ENCODE data around the gene LRRC74A. TPM values are rescaled to one million over a fixed set of nuclear protein-coding genes. Genes with fewer than 3 reads are reported as not detected.

Gene LRRC74A
- total and polyA plus RNA-seq, 5 donors, result 1.1 TPM; not detected in 4

DNA sequence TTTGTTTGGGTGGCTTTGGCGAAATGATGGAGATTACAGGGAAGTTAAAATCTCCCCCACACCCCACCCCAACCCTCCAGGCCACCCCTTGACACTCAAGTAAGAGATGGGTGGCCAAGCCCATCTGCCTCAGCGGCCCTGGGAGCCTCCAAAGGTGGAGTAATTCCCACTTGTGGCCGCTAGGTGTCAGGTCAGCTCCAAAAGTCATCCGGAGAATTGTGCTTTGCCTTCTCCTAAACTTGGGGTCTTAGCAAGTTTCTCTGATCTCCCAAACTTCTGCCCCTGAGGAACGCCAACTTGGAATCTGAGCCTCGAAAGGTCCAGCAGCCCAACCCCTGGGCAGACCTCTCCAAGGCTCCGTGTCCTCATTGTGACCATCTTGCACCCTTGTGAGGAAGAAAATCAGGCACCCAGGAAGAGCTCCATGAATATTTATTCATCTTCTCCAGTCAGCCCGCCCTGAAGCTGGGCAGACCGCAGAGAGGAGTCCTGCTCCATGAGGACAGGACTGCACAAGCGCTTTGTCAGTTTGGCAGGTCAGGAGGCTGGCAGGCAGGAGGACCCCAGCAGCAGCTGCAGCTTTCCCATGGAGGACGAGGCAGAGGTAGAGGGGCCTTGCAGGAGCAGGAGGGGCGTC, 46.7 kb downstream of the LRRC74A start:
- no peak overlapping the region for H3K4me3 ChIP-seq (ENCODE audit: low read length)
- DNase-seq (peak; percentile 36 to 80 (median 78)), ATAC-seq (peak in 1 of 2 donors; percentile 50)
- 29% methylated on average over 12 of the region's 12 CpGs for WGBS
- intact Hi-C loops (cut with DNase I), result loop anchor here in 3 of 4 donors (5.0 to 10.0 kb wide), 3 partner anchors 434 to 444 kb away; no protein-coding TSS in a partner anchor
- H3K27me3 ChIP-seq (ENCODE audit: control insufficient read depth, insufficient read depth), result no peaks in the 10 kb centered on the region
- H3K9me3 ChIP-seq (ENCODE audit: control insufficient read depth, low read length), result no peaks in the 10 kb centered on the region
- no peak overlapping the region for H3K27ac ChIP-seq (ENCODE audit: low read length)
- H3K4me1 ChIP-seq (ENCODE audit: control insufficient read depth, insufficient read depth, low read length), result peaks cover under 1% of the 10 kb centered on the region

DNA sequence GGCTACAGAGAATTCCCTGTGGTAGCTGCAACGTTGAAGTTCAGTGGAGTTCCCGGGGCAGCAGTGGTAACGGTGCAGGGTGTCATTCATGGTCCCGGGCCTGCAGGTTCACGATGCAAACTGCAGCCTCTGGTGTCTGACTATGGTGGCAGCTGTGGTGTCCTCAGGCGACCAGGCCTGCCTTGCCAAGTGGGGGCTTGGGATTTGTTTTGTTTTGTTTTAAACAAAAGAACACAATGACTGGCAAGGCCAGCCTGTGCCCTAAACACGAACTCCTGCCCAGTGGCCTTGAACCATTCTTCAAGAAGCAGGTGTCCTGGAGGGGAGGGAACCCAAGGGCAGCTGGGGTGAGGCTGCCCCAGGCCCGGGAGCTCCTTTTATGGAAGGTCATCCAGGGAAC, 48.5 kb downstream of the LRRC74A start:
- ATAC-seq (no peak), DNase-seq (no peak)
- H3K27ac ChIP-seq (ENCODE audit: low read length), result no peak overlapping the region
- H3K27me3 ChIP-seq (ENCODE audit: control insufficient read depth, insufficient read depth), result no peaks in the 10 kb centered on the region
- intact Hi-C loops (cut with DNase I), result loop anchor here (5.0 to 10.0 kb wide), 5 partner anchors 193 to 443 kb away; no protein-coding TSS in a partner anchor
- no peaks in the 10 kb centered on the region for H3K9me3 ChIP-seq (ENCODE audit: control insufficient read depth, low read length)
- 84% methylated on average over 8 of the region's 8 CpGs for WGBS
- no peaks in the 10 kb centered on the region for H3K4me1 ChIP-seq (ENCODE audit: control insufficient read depth, insufficient read depth, low read length)
- no peak overlapping the region for H3K4me3 ChIP-seq (ENCODE audit: low read length)

- ATAC-seq, result peak; percentile 83 to 85
- peak; percentile 39 to 77 (median 70) for DNase-seq
- Histone ChIP-seq H3K27ac (ENCODE audit: low read length) (no peak overlapping the region), H3K4me3 (ENCODE audit: low read length) (no peak overlapping the region), H3K9me3 (ENCODE audit: control insufficient read depth, low read length) (no peaks in the 10 kb centered on the region), H3K4me1 (ENCODE audit: control insufficient read depth, insufficient read depth, low read length) (no peaks in the 10 kb centered on the region), H3K27me3 (ENCODE audit: control insufficient read depth, insufficient read depth) (no peaks in the 10 kb centered on the region)
- 55% methylated on average over 3 of the region's 3 CpGs for WGBS
- intact Hi-C loops (cut with DNase I), result loop anchor here (1.0 to 10.0 kb wide), 5 partner anchors 191 to 439 kb away; no protein-coding TSS in a partner anchor
These were observed 49.9 kb downstream of the LRRC74A start for GRCh38 chr14:76876076-76876475.

DNA sequence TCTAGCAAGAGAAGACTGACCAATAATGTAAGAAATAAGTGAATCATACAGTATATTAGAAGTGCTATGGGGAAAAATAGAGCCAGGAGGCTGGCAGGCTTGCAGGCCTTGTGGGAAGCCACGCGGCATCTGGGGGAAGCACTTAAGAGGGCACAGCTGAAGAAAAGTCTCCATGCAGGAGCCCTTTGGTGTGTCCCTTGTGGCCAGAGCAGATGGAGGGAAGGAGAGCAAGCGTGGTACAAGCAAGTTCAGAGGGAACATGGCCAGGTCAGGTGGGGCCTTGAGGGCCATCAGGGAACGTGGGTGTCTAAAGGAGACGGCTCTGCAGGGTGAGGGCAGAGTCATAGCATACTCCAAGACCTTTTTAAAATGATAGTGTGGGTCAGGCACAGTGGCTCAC, 51.7 kb downstream of the LRRC74A start:
- Histone ChIP-seq H3K4me3 (ENCODE audit: low read length) (no peak overlapping the region), H3K9me3 (ENCODE audit: control insufficient read depth, low read length) (no peaks in the 10 kb centered on the region), H3K4me1 (ENCODE audit: control insufficient read depth, insufficient read depth, low read length) (no peaks in the 10 kb centered on the region), H3K27ac (ENCODE audit: low read length) (no peak overlapping the region), H3K27me3 (ENCODE audit: control insufficient read depth, insufficient read depth) (no peaks in the 10 kb centered on the region)
- whole genome bisulfite sequencing, result 87% methylated on average over 5 of the region's 5 CpGs
- ATAC-seq, result no peak
- no peak for DNase-seq
- intact Hi-C loops (cut with DNase I), result loop anchor here in 3 of 4 donors (2.0 to 10.0 kb wide), 4 partner anchors 189 to 437 kb away; no protein-coding TSS in a partner anchor

- Histone ChIP-seq H3K9me3 (ENCODE audit: control insufficient read depth, low read length) (no peaks in the 10 kb centered on the region), H3K4me1 (ENCODE audit: control insufficient read depth, insufficient read depth, low read length) (no peaks in the 10 kb centered on the region), H3K27ac (ENCODE audit: low read length) (no peak overlapping the region), H3K4me3 (ENCODE audit: low read length) (no peak overlapping the region), H3K27me3 (ENCODE audit: control insufficient read depth, insufficient read depth) (no peaks in the 10 kb centered on the region)
- ATAC-seq, result no peak
- whole genome bisulfite sequencing, result 84% methylated on average over 4 of the region's 4 CpGs
- DNase-seq, result no peak
- intact Hi-C loops (cut with DNase I), result no loop called here
These were observed 54.2 kb downstream of the LRRC74A start for GRCh38 chr14:76880449-76880848.

DNA sequence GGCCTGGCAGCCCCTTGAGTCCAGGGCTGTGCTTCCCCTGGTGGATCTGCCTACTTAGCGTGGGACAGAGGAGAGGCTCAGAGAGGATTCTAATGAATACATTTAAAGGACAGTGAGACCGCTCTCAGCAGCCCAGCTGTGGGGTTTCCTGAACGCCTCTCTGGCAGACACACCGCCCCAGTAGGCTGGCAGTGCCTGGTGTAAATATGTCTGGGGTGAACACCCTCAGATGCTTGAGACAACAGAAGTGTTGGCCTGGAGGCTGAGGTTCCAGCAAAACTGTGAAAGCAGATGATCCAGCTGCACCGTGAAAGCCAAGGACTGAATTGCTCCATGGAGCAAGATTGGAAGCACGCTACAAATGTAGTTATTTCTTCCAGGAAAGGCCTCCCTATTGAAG, 55.1 kb downstream of the LRRC74A start:
- ATAC-seq, result no peak
- WGBS, result 82% methylated on average over 6 of the region's 6 CpGs
- Histone ChIP-seq H3K27ac (ENCODE audit: low read length) (no peak overlapping the region), H3K9me3 (ENCODE audit: control insufficient read depth, low read length) (no peaks in the 10 kb centered on the region), H3K4me1 (ENCODE audit: control insufficient read depth, insufficient read depth, low read length) (no peaks in the 10 kb centered on the region), H3K4me3 (ENCODE audit: low read length) (no peak overlapping the region), H3K27me3 (ENCODE audit: control insufficient read depth, insufficient read depth) (no peaks in the 10 kb centered on the region)
- intact Hi-C loops (cut with DNase I), result no loop called here
- no peak for DNase-seq

- ATAC-seq (peak in 1 of 2 donors; percentile 20), DNase-seq (peak; percentile 53 to 82 (median 78))
- no peak overlapping the region for H3K27ac ChIP-seq (ENCODE audit: low read length)
- no peaks in the 10 kb centered on the region for H3K9me3 ChIP-seq (ENCODE audit: control insufficient read depth, low read length)
- no peaks in the 10 kb centered on the region for H3K4me1 ChIP-seq (ENCODE audit: control insufficient read depth, insufficient read depth, low read length)
- H3K4me3 ChIP-seq (ENCODE audit: low read length), result no peak overlapping the region
- 69% methylated on average over 5 of the region's 5 CpGs for WGBS
- intact Hi-C loops (cut with DNase I), result no loop called here
- no peaks in the 10 kb centered on the region for H3K27me3 ChIP-seq (ENCODE audit: control insufficient read depth, insufficient read depth)
These were observed 56.4 kb downstream of the LRRC74A start for GRCh38 chr14:76882651-76883050.

GRCh38 chr14:76883447-76883846, 57.2 kb downstream of the LRRC74A start:
- no peaks in the 10 kb centered on the region for H3K27me3 ChIP-seq (ENCODE audit: control insufficient read depth, insufficient read depth)
- ATAC-seq, result no peak
- DNase-seq, result no peak
- H3K27ac ChIP-seq (ENCODE audit: low read length), result no peak overlapping the region
- H3K9me3 ChIP-seq (ENCODE audit: control insufficient read depth, low read length), result no peaks in the 10 kb centered on the region
- H3K4me1 ChIP-seq (ENCODE audit: control insufficient read depth, insufficient read depth, low read length), result no peaks in the 10 kb centered on the region
- H3K4me3 ChIP-seq (ENCODE audit: low read length), result no peak overlapping the region
- intact Hi-C loops (cut with DNase I), result no loop called here
- 76% methylated on average over 6 of the region's 6 CpGs for WGBS

DNA sequence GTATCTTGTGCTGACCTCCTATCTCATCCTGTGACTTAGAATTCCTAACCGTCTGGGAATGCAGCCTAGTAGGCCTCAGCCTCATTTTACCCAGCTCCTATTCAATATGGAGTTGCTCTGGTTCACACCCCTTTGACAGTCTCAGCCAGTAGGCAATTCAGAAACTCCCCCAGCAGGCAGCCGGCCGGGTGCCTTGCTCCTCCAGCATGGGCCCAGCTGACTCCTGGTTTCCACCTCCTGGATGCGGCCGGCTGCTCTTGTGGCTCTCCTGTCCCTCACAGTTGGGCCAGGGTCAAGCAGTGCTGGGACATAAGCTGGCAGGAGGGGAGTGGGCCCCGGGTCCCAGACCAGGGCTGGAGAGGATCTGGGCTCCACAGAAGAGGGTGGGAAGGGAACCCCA, 58.2 kb downstream of the LRRC74A start:
- intact Hi-C loops (cut with DNase I), result no loop called here
- Histone ChIP-seq H3K4me1 (ENCODE audit: control insufficient read depth, insufficient read depth, low read length) (no peaks in the 10 kb centered on the region), H3K27ac (ENCODE audit: low read length) (peak overlapping the region; percentile 26), H3K4me3 (ENCODE audit: low read length) (no peak overlapping the region), H3K9me3 (ENCODE audit: control insufficient read depth, low read length) (no peaks in the 10 kb centered on the region), H3K27me3 (ENCODE audit: control insufficient read depth, insufficient read depth) (no peaks in the 10 kb centered on the region)
- DNase-seq, result peak in 1 of 3 donors; percentile 56
- WGBS, result 78% methylated on average over 6 of the region's 6 CpGs
- ATAC-seq, result no peak

GRCh38 chr14:76884853-76885276, 58.7 kb downstream of the LRRC74A start:
- Histone ChIP-seq H3K9me3 (ENCODE audit: control insufficient read depth, low read length) (no peaks in the 10 kb centered on the region), H3K27ac (ENCODE audit: low read length) (peak overlapping the region; percentile 26), H3K27me3 (ENCODE audit: control insufficient read depth, insufficient read depth) (no peaks in the 10 kb centered on the region), H3K4me1 (ENCODE audit: control insufficient read depth, insufficient read depth, low read length) (no peaks in the 10 kb centered on the region), H3K4me3 (ENCODE audit: low read length) (no peak overlapping the region)
- DNase-seq, result peak; percentile 74 to 89 (median 84)
- intact Hi-C loops (cut with DNase I), result no loop called here
- WGBS, result 54% methylated on average over 14 of the region's 14 CpGs
- ATAC-seq, result peak; percentile 91 to 96

- Histone ChIP-seq H3K27me3 (ENCODE audit: control insufficient read depth, insufficient read depth) (no peaks in the 10 kb centered on the region), H3K4me1 (ENCODE audit: control insufficient read depth, insufficient read depth, low read length) (no peaks in the 10 kb centered on the region), H3K27ac (ENCODE audit: low read length) (no peak overlapping the region), H3K9me3 (ENCODE audit: control insufficient read depth, low read length) (no peaks in the 10 kb centered on the region), H3K4me3 (ENCODE audit: low read length) (no peak overlapping the region)
- ATAC-seq (no peak), DNase-seq (peak; percentile 46 to 78 (median 72))
- intact Hi-C loops (cut with DNase I), result no loop called here
- 34% methylated on average over 6 of the region's 6 CpGs for WGBS
These were observed 61.0 kb downstream of the LRRC74A start for GRCh38 chr14:76887191-76887590.
